ENCODE data around the gene MTF1. TPM values are rescaled to one million over a fixed set of nuclear protein-coding genes. Genes with fewer than 3 reads are reported as not detected.

The MTF1 gene
- total RNA-seq, 3 donors from 2014 or later: 4.9 to 5.3 (median 5.0) TPM

- peaks cover 4% of the 10 kb centered on the region for H3K36me3 ChIP-seq
- H3K4me3 ChIP-seq: no peak overlapping the region
- H3K27ac ChIP-seq: no peak overlapping the region
- no peak for TF ChIP-seq POLR2A (IDR thresholded peaks at IDR 0.05)
- no peak for TF ChIP-seq POLR2AphosphoS5 (IDR thresholded peaks at IDR 0.05)
- TF ChIP-seq CTCF (IDR thresholded peaks at IDR 0.05): no peak
- no peak for DNase-seq (ENCODE audit: low spot score in 2 of 2)
- H3K4me1 ChIP-seq: peaks cover 4 to 8% of the 10 kb centered on the region in 2 donors
- H3K9me3 ChIP-seq: no peaks in the 10 kb centered on the region
- intact Hi-C loops (cut with DNase I; ENCODE audit: low total_unique reads): no loop called here
- H3K27me3 ChIP-seq: no peaks in the 10 kb centered on the region
These were observed 57.0 kb downstream of the MTF1 start for GRCh38 chr1:37802439-37802838.

GRCh38 chr1:37797750-37798345 lies 61.5 kb downstream of the MTF1 start:
- Histone ChIP-seq H3K9me3 (no peaks in the 10 kb centered on the region), H3K4me3 (no peak overlapping the region), H3K27ac (no peak overlapping the region), H3K27me3 (no peaks in the 10 kb centered on the region), H3K4me1 (peaks cover 6 to 7% of the 10 kb centered on the region in 2 donors), H3K36me3 (no peaks in the 10 kb centered on the region)
- TF ChIP-seq POLR2AphosphoS5 (IDR thresholded peaks at IDR 0.05) (no peak), CTCF (IDR thresholded peaks at IDR 0.05) (no peak), POLR2A (IDR thresholded peaks at IDR 0.05) (no peak)
- intact Hi-C loops (cut with DNase I; ENCODE audit: low total_unique reads): no loop called here
- DNase-seq (ENCODE audit: low spot score in 2 of 2): no peak

- TF ChIP-seq POLR2A (IDR thresholded peaks at IDR 0.05): no peak
- TF ChIP-seq CTCF (IDR thresholded peaks at IDR 0.05): no peak
- TF ChIP-seq POLR2AphosphoS5 (IDR thresholded peaks at IDR 0.05): no peak
- Histone ChIP-seq H3K36me3 (no peaks in the 10 kb centered on the region), H3K9me3 (no peaks in the 10 kb centered on the region), H3K4me3 (peak overlapping the region in 1 of 3 donors; percentile 84), H3K27ac (no peak overlapping the region), H3K27me3 (no peaks in the 10 kb centered on the region), H3K4me1 (peaks cover 6 to 7% of the 10 kb centered on the region in 2 donors)
- intact Hi-C loops (cut with DNase I; ENCODE audit: low total_unique reads): no loop called here
- peak in 1 of 2 donors; percentile 63 for DNase-seq (ENCODE audit: low spot score in 2 of 2)
These were observed 63.9 kb downstream of the MTF1 start for GRCh38 chr1:37795340-37796125.

GRCh38 chr1:37794372-37795339 lies 64.7 kb downstream of the MTF1 start:
- TF ChIP-seq POLR2A (IDR thresholded peaks at IDR 0.05) (no peak), POLR2AphosphoS5 (IDR thresholded peaks at IDR 0.05) (no peak), CTCF (IDR thresholded peaks at IDR 0.05) (no peak)
- H3K9me3 ChIP-seq: no peaks in the 10 kb centered on the region
- no peak for DNase-seq (ENCODE audit: low spot score in 2 of 2)
- no peaks in the 10 kb centered on the region for H3K36me3 ChIP-seq
- H3K27me3 ChIP-seq: no peaks in the 10 kb centered on the region
- H3K4me3 ChIP-seq: peak overlapping the region; percentile 47 to 84 (median 61)
- H3K27ac ChIP-seq: no peak overlapping the region
- intact Hi-C loops (cut with DNase I; ENCODE audit: low total_unique reads): no loop called here
- peaks cover 6 to 7% of the 10 kb centered on the region in 2 donors for H3K4me1 ChIP-seq

Measured in breast epithelium (tissue), 4 donors.